LNCaP clone FGC (cell line): ENCODE data around the gene PPP1R15B.

Experiments
- DNase-seq: peaks from one replicate; pipeline ENCODE4 v3.0.0-alpha.2; 2011; ENCODE audit warnings: low read depth
- H3K4me3 ChIP-seq: 2 replicates; pipeline ENCODE4 v1.5.1; 2011; ENCODE audit warnings: mild to moderate bottlenecking, low read depth, low read length, control low read depth
- TF ChIP-seq, protein P1 (sequence below): IDR thresholded peaks from 2 replicates; pipeline ENCODE4 v1.5.1; 2012; ENCODE audit warnings: mild to moderate bottlenecking; ENCODE audit not compliant: control insufficient read depth, insufficient read depth; ENCODE audit errors: extremely low read depth

PPP1R15B gene

DNA sequence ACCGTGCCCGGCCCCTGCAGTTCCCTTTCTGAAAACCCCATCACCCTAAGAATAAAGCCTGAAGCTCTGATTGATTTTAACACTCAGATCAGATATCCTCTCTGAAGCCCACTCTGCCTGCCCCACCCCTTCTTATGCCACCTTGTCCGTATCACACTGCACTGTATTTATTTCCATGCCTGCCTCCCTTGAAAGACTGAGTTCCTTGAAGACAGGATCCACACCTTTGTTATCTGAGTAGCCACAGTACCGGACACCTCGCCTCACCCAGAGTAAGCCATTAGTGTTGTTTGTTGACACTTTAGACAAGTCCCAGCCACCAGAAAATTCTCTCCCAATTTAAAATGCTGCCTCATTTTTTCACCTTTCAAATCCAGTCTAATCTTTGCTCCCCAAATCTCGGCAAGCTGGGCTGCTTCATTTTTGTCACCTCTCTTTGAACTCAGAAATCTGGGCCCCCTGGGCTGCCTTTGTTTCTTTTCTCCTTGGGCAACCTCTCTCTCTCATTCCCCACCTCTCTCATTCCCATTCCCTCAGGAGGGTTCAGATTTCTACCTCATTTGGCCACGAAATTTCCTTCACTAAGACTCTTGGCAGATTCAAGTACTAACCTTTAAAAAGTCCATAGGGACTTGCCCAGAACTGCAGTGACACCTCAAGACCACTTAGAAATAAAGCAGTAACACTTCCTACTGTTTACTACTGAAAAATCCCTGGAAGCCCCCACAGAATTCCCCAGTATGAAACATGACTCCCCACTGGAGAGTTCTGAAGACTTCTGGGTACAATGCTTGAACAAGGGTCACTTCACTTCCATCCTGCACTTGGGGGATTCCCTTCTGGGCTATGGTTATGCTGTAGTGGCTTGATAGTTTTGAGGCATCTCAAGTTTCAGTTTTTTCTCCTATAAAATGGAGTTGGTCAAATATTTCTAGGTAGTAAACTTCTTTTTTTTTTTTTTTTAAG lies 8.7 kb upstream of the PPP1R15B start:
- TF ChIP-seq, protein P1, sequence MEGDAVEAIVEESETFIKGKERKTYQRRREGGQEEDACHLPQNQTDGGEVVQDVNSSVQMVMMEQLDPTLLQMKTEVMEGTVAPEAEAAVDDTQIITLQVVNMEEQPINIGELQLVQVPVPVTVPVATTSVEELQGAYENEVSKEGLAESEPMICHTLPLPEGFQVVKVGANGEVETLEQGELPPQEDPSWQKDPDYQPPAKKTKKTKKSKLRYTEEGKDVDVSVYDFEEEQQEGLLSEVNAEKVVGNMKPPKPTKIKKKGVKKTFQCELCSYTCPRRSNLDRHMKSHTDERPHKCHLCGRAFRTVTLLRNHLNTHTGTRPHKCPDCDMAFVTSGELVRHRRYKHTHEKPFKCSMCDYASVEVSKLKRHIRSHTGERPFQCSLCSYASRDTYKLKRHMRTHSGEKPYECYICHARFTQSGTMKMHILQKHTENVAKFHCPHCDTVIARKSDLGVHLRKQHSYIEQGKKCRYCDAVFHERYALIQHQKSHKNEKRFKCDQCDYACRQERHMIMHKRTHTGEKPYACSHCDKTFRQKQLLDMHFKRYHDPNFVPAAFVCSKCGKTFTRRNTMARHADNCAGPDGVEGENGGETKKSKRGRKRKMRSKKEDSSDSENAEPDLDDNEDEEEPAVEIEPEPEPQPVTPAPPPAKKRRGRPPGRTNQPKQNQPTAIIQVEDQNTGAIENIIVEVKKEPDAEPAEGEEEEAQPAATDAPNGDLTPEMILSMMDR, result no peak
- no peak overlapping the region for H3K4me3 ChIP-seq
- DNase-seq, result no peak

DNA sequence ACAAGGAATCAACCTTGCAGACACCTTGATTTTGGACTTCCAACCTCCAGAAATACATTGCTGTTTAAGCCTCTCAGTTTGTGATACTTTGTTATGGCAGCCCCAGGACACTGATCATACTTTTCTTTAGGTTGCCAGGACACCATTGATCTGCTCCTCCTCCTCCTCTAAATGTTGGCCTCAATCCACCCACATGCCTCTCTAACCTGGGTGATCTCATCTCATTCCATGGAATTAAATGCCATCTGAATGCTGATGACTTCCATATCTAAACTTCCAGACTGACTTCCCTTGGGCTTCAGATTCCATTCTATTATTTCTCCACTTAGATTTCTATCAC lies 7.4 kb upstream of the PPP1R15B start:
- TF ChIP-seq, protein P1, result no peak
- no peak for DNase-seq
- H3K4me3 ChIP-seq, result no peak overlapping the region

DNA sequence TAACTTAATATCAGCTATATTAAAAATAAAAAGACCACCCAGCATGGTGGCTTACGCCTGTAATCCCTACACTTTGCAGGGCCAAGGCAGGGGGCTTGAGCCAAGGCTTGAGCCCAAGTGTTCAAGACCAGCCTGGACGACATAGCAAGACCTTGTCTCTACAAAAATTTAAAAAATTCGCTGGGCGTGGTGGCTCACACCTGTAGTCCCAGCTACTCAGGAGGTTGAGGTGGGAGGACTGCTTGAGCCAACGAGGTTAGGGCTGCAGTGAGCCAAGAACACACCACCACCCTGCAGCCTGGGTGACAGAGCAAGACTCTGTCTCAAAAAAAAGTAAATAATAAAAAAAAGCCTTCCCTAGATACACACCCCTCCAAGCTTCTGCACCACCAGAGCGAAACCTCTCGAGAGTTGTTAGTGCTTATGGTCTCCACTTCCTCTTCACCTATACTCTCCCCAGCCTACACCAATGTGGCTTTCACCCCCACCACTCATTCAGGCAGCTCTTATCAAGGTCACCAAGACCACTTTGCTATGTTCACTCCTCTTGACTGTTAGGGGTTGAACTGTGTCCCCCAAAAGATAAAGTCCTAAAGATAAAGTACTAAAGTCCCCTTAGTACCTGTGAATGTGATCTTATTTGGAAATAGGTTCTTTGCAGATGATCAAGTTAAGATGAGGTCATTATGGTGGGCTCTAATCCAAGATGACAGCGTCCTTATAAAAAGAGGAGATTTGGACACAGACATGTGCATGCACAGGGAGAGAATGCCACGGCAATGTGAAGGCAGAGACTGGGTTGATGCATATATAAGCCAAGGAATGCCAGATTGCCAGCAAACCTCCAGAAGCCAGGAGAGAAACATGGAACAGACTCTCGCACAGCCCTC lies 6.8 kb upstream of the PPP1R15B start:
- H3K4me3 ChIP-seq, result no peak overlapping the region
- TF ChIP-seq, protein P1, result no peak
- peak; percentile 75 for DNase-seq

DNA sequence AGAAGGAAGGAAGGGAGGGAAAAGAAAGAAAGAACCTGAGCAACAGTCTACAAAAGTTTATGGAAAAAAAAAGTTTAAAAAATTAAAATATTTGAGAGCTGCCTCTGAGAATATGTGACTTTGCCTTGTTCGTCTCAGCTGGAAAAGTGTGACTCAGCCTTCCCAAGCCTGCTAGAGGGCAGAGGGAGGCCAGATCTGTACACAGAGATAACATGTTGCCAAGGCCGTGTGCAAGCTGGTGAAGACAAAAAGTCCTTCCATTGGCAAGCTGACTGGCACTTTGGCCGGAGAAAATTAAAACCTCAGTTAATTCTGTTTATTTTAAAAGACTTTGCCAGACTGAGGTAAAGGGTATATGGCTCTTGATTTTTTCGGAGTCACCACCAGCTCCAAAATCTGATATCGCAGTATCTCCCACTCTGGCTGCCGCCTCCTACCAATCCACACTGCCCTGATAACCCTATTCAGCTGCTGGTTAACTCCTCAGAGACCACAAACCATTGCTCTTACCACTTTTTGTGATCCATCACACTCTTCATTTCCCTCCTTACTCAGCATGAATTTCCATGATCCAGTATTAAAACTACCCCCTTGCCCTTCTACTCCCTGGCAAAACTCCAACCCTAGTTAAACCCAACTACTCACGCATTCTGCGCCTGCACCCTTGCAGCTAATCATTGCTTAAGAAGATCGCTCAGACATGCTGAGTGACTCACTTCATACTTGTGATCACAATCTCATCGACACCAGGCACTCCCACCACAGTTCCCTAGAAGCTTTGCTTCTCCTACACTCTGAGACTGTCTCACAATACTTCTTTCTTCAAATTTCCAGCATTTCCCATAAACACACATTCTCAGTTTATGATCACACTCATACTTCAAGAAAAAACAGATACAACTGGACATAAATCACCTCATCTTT lies 5.7 kb upstream of the PPP1R15B start:
- TF ChIP-seq, protein P1, result no peak
- peak; percentile 94 for DNase-seq
- H3K4me3 ChIP-seq, result peak overlapping the region; percentile 23

DNA sequence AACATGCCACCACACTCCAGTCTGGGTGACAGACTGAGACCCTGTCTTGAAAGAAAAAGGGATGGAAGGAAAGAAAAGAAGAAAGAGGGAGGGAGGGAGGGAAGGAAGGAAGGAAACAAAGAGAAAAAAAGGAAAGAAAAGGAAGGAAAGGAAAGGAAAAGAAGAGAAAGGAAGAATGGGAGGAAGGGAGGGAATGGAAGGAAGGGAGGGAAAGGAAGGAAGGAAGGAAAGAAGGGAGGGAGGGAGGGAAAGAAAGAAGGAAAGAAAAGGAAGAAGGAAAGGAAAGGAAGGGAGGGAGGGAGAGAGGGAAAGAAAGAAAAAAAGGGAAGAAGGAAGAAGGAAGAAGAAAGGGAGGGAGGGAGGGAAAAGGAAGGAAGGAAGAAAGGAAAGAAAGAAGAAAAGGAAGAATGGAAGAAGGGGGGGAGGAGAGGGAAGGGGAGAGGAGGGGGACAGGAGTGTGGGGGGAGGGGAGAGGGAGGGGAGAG lies 5.0 kb upstream of the PPP1R15B start:
- TF ChIP-seq, protein P1, result no peak
- DNase-seq, result no peak

DNA sequence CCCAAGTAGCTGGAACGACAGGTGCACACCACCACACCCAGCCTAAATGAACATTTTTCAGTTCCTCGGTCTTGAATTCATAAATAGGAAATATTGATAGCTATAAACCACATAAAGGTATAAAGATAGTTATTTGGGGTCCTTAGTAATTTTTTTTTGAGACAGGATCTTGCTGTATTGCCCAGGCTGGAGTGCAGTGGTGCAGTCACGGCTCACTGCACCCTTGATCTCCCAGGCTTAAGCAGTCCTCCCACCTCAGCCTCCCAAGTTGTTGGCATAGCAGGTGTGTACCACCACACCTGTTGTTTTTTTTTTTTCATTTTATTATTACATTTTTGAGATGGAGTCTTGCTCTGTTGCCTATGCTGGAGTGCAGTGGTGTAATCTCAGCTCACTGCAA lies 3.7 kb upstream of the PPP1R15B start:
- H3K4me3 ChIP-seq, result no peak overlapping the region
- TF ChIP-seq, protein P1, result no peak
- DNase-seq, result no peak

More for the DNA sequence above, 5.0 kb upstream of the PPP1R15B start:
- H3K4me3 ChIP-seq, result no peak overlapping the region; the same call in 1 of the 2 replicates
